Measurements from ENCODE around the gene C3orf49.

The C3orf49 gene, protein sequence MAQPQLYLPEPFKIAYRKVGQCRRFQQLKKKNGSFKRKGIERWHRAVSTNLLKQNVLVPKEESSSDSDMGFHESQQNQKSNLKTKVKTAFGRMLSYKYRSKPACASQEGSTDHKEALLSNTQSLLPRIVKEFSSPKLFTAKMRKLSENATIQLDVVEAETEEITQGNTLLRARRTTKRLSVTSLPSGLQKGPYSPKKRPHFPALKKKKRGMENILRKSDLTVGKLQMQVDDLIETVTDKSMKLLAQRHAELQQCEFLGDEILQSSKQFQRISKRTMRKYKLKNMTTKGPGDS

DNA sequence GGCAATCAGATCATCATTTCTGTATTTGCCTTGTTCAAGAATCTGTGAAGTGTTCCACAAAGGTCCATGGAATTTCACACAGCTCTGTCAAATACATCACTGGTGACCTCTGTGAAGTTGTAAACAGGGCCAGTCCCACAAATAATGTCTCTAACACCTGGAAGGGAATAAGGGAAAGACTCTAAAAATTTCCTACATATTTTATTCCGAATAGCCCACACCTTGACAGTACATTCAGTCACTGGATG is at the start of gene C3orf49:
Gene C3orf49 (plus strand): TSS at position 149 of the 248 bp plus-strand sequence. CDS start 173 bp downstream, outside the sequence.
- no peak for DNase-seq

DNA sequence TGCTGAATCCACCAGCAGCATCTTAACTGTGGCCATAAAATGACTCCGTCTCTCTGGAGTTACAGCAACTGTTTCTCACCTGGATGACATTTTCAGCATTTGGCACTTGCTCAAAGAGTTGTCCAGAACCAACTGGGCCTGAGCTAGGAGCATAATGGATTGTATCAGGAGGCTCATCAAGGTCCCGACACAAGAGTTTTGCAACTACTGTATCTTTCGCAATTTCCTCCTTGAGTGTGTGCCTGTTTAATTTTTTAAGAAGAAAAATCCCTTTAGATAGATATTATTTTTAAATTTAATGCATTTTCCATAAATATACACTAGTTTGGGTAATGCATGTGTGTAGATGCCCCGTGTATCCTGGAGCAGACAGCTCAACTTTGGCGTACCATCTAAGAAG is 44.3 kb upstream of the C3orf49 start:
- DNase-seq = peak; percentile 9

DNA sequence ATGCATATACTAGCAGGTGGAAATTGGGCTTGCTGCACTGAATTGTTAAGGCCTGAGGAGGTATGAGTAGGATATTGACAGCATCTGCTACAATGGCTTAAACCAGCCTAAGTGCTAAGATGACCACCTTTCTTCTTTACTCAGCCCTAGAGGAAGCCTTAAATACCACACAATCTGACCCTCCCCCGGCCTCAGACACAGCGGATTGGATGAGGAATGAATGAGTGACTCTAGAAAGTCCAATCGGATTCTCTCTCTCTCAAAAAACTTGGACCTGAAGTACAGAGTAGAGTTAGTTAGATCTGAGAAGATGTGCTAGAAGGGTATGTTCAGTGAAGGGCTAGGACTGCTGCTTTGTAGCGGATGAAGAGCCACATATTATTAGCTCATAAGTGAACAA is 39.9 kb upstream of the C3orf49 start:
- DNase-seq = no peak

DNA sequence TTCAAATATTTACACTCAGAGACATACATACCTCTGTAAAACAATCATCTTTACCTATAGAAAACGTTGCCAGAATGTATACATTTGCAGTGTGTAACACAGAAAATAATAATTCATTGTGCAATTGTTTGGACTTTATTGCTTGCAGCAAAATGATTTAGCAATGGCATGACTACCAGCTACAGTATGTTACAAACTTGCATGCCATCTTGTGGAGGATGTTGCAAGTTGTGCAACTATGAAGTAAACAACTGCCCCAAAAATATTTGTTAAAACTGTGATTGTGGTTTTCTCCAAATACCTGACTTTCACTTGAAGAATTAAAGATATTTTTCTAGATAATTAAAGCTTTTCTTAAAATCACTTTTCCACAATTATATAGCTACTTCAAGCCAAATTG is 27.1 kb upstream of the C3orf49 start:
- peak; percentile 5 for DNase-seq

DNA sequence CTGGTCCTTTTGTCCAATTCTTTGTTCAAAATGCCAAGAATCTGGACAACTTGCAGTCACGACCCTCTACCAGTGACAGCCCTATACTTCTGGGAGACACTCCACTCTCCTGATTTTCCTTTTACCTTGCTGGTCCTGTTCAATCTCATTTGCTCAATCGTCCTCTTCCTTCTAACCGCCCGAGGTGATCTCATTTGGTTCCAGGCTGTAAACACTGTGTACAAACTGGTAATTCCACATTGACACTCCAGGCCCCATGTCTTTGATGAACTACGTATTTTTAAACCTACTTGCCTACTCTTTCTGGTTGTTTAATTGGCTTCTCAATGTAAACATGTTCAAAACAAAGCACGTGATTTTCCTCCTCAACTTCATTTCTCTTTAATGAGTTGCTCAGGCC is 23.7 kb upstream of the C3orf49 start:
- no peak for DNase-seq

DNA sequence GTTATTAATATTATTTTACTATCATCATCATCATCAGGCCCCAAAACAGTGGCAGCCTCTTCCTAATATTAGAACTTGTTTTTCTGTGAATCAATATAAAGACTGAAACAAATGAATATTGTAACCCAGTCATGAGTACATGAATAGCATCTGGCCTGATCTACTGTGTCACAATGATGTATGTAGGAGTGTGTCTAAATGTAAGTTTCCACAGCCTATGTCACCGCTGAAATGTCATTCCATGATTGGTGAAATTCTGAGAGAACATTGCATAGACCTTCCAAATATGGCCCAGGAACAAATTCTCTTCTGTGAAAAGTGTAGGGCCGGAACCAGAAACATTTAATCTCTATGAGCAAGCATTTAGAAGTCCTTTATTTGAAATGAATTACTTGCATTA is 20.6 kb upstream of the C3orf49 start:
- DNase-seq = no peak

DNA sequence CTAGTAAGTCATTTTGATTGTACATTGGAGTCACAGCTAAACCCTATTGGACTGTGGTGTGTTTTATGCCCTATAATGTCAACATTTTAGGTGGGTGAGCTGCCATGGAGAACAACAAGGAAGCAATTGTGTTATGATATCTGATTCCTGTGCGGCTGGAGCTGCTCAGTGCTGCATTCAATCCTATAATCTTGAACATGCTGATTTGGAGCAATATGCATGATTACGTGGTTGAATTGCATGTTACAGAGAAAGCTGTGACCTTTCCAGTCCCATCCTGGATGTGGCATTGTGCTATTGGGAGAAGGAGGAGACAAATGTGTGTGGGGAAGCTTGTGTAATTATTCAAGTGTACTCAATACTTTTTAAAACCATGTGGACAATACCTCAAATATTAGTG is 20.1 kb upstream of the C3orf49 start:
- DNase-seq = no peak

DNA sequence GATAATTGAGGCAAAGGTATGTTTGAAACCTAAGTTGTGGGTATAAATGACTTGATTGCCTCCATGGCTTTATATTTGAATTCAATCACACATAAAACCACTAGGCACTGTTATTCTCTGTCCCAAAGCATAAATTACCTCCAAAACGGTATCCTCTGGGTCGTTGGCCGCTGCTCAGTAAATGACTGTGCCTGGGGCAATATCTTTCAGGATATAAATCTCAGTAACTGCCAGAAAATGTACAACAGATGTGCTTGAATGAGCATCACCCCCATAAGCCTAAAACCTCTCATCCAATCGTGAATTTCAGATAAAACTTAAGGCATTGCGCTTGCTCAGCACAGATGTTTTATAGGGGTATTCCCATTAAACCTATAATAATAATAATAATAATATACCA is 19.0 kb upstream of the C3orf49 start:
- no peak for DNase-seq

DNA sequence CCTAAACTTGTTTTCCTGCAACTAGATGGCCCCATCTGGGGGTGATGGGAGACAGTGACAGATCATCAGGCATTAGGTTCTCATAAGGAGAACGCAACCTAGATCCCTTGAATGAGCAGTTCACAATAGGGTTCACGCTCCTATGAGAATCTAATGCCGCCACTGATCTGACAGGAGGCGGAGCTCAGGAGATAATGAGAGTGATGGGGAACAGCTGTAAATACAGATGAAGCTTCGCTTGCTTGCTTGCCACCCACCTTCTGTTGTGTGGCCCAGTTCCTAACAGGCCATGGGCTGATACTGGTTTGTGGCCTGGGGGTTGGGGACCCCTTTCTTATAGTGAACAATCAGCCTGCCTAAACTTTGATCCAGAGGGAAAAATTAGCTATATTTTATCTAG is 15.2 kb upstream of the C3orf49 start:
- DNase-seq = no peak

DNA sequence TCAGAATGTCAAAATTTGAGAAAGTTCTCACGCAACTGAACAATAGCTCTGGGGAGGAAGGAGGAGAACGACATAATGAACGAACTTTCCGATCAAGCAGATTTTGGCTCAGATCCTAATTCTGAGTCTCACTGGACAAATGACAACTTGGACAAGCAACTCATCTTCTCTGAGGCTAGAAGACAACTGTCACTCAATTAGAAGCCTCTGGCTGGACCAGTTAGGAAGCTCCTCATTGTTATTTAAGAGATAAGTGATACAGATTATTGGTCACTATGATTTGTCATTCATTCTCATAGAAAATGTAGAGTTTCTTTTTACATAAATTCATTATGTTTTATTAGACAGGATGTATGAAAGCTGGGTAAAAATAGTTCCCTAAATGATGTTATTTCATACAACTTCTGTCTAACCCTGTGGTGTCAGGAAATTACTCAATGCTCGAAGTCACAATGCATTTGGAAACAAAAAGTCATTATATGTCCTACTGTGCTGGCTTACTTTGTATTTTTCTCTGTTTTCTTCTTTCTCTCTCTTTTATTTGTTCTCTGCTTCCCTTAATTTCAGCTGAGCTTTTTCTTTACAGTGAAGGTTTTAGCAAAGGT is 11.0 kb upstream of the C3orf49 start:
- peak; percentile 30 for DNase-seq

DNA sequence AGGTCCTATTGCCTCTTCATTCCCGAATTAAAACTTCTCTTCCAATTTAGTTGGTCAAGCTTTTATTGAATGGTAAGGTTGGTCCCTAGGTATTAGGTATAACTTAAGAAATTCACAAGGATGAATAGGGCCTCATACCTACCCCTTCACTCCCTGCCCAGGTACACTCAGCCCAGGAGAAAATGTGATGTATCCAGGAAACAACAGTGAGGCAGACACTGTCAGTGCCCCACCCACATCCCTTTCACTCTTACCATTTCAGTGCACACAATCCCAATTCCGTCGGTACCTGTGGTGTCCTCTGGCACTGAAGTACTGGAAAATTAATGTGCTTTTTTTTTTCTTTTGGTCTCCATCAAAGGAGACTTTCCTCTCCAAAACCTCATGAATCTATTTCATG is 10.5 kb upstream of the C3orf49 start:
- no peak for DNase-seq

DNA sequence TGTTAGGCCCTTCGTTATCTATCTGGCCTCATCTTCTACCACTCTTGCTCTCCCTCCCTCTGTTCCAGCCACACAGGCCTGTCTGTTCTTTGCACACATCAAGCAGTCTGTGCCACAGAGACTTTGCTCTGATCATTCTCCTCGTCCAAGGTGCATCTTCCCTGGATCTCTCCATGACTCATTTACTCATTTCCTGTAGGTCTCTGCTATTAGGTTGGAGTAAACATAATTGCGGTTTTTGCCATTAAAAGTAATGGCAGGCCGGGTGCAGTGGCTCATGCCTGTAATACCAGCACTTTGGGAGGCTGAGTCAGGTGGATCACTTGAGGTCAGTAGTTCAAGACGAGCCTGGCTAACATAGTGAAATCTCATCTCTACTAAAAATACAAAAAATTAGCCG is 9.5 kb upstream of the C3orf49 start:
- DNase-seq = no peak

DNA sequence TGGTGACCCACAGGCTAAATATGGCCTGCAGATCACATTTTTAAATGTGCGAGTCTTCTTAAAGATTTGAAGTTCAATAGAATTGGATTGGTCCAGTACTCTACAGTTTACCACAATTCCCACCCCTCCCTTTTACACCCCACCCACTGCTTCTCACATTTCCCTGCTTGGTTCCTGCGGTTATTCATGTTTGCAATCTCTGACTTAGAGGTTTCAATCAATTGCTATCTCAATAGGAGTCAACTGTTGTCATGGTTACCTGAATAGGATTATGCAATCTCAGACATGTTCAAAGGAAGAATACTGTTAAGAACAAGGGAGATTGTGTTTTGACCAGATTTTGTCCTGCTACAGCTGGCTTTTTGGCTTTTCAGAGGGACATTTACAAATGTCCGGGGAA is 4.9 kb upstream of the C3orf49 start:
- peak; percentile 16 for DNase-seq

DNA sequence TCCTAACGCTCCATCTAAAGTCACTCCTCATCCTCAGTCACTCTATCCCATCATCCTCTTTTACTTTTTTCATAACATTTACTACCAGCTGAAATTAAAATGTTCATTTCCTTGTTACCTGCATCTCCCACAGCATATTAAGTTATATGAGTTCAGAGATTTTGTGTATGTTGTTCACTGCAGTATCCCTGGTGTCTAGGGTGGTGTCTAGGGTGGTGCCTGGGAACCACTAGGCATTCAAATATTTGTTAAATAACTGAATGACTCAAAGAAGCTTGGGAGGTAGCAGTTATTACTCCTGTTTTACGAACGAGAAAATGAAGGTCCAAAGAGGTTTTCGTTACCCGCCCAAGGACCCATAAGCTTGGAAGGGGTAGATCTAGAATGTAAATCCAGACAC is 1.9 kb upstream of the C3orf49 start:
- no peak for DNase-seq

DNA sequence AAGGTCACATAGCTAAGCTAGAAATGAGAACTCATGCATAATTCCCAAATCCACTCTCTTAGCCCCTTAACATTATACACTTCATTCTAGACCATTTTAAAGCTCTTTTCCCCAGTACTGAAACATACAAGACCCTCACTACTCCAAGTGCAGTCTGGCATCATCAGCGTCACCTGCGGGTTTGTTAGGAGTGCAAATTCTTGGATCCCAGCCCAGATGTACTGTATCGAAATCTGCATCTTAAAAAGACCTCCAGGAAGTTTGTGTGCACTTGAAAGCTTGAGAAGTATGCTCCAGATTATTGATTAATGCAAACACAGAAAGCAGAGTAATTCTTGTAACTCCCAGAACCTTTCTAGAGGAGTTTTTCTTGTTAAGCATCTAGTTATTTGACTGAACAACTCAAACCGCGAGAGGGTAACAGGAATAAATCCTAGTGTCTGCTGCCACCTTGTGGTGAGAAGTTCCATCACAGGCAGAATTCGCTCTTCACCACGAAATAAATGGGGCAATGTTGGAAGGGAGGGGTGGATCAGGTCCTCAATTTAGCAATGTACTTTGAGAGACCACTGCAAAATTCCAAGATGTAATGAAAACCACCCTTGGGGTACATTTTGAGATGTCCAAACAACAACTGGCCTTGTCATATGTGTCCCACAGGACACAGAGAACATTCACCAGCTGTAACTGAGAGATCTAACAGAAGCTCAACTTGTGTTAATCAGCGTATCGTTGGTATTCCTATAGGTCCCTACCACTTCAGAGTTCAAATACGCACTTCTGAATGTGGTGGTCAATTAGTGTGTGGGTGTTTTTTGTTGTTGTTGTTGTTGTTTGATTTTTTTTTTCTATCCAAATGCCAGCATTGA is 583 bp upstream of the C3orf49 start:
- peak; percentile 86 for DNase-seq

DNA sequence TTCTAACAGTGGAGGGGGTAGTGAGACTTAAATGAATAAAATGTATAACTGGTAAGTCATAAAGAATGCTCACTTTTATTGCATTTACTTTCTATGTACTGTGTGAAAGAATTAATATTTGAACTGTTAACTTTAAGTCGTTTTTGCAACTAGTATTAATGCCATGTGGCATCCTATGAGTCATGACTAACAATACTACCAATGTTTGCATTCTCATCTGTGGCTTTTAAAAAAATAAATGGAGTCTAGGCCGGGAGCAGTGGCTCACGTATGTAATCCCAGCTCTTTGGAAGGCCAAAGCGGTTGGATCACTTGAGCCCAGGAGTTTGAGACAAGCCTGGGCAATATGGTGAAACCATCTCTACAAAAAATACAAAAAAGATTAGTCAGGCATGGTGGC is 5.2 kb downstream of the C3orf49 start:
- no peak for DNase-seq

DNA sequence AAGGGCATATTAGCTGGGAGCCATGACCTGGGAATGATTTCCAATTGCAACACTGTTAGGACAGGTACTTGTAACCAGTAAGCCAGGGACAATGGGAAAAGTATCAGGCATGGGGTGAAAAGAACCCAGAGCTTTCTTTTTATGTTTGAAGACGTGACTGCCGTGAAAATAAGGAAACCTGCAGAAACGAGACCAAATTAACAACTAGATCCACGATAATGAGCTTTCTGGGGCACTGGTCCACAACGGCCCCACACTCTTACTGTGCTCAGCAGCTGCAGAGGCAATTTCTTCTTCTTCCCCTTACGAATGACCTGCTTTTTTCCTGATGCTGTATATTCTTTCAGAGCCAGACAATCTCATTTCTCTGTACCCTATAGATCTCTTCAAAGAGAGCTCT is 11.4 kb downstream of the C3orf49 start:
- no peak for DNase-seq

DNA sequence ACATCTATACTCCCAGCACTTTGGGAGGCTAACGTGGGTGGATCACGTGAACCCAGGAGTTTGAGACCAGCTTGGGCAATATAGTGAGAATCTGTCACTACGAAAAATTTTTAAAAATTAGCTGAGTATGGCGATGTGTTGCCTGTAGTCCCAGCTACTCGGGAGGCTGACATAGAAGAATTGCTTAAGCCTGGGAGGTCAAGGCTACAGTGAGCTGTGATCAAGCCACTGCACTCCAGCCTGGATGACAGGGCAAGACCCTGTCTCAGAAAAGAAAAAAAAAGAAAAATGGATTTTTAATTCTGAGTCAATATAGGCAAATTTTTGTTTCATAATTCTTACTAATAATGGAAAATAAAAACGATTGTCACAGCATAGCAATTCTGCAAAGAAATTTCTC is 13.3 kb downstream of the C3orf49 start:
- DNase-seq = no peak

DNA sequence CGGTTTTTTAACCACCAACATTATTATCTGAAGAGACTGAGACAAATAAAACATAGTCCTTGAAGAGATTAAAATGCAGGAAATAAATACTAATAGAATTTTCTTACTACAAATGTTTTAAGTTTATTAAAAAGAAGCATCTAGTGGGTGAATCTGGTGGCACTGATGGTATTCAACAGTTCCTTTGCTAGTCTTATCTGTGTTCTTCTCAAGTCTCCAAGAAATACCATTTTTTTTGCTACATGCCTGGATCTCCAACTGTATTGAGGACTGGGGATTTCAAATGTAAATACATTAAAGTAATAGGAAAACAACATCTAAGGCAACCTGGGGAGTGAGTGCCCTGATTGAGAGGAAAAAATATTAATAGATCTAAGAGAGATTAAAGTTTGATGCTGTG is 22.6 kb downstream of the C3orf49 start:
- no peak for DNase-seq

DNA sequence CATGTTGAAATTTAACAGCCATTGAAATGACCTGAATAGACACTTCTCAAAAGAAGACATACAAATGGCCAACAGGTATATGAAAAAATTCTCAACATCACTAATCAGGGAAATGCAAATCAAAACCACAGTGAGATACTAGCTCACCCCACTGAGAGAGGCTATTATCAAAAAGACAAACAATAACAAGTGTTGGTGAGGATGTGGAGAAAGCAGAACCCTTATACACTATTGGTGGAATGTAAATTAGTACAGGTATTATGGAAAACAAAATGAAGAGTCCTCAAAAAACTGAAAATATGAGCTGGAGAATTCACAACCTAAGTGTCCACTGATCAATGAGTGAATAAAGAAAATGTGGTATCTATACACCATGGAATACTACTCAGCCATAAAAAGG is 23.0 kb downstream of the C3orf49 start:
- DNase-seq = no peak

DNA sequence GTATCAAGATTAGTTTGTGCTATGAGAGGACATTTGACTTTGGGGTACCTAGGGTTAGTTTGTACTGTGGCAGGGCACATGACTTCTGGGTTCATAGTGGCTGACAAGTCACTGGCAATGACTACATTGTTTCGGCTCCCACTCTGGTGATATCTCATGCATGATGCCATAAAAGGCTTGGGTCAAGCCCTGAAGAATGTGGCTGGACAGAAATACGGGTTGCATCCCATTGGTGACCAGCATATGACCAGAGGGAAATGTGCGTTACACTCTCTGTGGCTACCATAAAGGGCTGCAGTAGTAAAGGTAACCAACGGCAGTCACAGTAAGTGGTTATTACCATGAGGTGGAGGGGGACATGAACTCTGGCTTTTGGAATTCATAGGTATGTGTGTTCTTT is 26.1 kb downstream of the C3orf49 start:
- no peak for DNase-seq

DNA sequence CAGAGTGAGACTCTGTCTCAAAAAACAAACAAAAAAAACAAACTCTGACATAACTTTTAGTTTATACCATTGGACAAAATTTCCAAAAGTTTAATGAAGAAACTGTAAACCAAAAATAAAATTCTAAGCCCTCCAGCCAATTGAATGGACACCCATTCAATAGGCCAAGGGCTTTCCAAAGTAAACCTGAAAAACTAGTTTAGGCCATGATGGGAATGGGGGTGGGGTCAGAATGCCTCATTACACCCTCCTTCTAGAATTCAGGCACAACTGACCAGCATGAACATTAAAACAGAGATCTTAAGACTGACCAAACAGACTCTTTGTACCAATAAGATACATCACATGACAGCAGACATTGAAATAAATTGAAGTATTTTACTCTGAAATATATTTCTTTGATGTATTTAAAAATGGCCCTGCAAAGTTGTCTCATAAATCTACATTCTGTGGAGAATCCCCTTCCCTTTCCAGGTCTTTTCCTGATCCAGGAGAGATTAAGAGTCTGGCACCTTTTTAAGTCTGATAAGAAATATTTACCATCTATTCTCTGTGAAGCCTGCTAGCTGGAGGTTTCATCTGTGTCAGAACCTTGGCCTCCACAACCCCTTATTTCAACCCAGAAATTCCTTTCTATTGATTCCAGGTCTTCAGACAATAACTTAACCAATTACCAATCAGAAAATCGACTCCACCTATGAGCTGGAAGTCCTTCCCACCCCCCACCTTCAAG is 28.8 kb downstream of the C3orf49 start:
- DNase-seq = no peak

DNA sequence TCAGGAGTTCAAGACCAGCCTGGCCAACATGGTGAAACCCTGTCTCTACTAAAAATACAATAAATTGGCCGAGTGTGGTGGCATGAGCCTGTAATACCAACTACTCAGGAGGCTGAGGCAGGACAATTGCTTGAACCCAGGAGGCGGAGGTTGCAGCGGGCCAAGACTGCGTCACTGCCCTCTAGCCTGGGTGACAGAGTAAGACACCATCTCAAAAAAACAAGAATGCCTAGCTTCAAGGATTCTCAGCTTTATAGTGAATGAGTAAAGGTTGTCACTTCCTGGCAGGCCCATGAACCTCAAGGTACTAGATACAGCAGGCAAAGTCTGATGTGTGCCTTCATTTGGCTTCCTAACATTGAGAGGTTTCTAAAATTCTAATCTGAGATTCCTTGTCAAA is 30.1 kb downstream of the C3orf49 start:
- no peak for DNase-seq

DNA sequence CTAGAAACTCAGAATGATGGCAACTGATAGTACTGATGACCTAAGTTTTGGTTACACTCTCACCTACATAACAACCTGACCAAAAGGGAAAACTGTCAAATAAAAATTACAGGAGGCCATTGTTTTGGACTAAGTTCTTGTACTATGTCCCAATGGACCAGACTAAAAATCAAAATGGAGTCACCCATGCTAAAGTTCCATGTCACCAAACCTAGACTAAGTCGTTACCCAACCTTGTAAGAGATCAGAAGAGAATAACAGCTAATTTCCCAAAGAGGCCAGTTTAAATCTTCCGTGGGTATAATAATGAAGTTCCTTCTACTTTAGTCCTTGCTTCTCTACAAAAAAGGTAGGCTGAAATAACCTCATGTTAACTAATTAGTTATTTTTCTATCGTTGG is 32.2 kb downstream of the C3orf49 start:
- DNase-seq = no peak
